Measurements from ENCODE around the gene NKD1.

NKD1 gene

DNA sequence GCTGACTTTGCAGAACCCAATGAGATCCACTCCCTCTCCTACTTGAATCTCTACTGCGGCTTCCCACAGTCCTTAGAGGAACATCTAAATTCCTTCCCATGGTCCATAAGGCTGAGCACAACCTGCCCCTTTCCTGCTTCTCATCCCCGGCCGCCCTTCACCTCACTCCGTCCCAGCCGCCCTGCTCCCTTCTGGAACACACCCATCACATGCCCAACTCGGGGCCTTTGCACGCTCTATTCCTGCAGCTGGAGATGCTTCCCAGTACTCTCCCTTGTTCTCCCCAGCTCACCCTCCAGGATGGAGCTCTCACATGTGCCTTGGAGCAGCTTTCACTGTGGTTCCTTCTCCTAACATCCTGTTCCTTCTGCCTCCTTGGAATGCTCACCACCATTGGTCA, 23.6 kb downstream of the NKD1 start:
- TF ChIP-seq SIN3A (IDR thresholded peaks at IDR 0.05; ENCODE audit: borderline replicate concordance, insufficient read depth, low read length): no peak
- no peak for TF ChIP-seq POLR2AphosphoS5 (IDR thresholded peaks at IDR 0.05; ENCODE audit: low read depth, low read length)
- TF ChIP-seq, protein P1, sequence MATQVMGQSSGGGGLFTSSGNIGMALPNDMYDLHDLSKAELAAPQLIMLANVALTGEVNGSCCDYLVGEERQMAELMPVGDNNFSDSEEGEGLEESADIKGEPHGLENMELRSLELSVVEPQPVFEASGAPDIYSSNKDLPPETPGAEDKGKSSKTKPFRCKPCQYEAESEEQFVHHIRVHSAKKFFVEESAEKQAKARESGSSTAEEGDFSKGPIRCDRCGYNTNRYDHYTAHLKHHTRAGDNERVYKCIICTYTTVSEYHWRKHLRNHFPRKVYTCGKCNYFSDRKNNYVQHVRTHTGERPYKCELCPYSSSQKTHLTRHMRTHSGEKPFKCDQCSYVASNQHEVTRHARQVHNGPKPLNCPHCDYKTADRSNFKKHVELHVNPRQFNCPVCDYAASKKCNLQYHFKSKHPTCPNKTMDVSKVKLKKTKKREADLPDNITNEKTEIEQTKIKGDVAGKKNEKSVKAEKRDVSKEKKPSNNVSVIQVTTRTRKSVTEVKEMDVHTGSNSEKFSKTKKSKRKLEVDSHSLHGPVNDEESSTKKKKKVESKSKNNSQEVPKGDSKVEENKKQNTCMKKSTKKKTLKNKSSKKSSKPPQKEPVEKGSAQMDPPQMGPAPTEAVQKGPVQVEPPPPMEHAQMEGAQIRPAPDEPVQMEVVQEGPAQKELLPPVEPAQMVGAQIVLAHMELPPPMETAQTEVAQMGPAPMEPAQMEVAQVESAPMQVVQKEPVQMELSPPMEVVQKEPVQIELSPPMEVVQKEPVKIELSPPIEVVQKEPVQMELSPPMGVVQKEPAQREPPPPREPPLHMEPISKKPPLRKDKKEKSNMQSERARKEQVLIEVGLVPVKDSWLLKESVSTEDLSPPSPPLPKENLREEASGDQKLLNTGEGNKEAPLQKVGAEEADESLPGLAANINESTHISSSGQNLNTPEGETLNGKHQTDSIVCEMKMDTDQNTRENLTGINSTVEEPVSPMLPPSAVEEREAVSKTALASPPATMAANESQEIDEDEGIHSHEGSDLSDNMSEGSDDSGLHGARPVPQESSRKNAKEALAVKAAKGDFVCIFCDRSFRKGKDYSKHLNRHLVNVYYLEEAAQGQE (IDR thresholded peaks at IDR 0.05; ENCODE audit: insufficient read depth in 1 of 2, low read depth in 2 of 2, low read length in 2 of 2): no peak
- no peak for TF ChIP-seq FOXP2 (optimal IDR thresholded peaks at IDR 0.05; ENCODE audit: borderline replicate concordance, extremely low read depth, extremely low read length, insufficient read depth)
- TF ChIP-seq TAF1 (IDR thresholded peaks at IDR 0.05; ENCODE audit: borderline replicate concordance, insufficient read depth, low read length): no peak

DNA sequence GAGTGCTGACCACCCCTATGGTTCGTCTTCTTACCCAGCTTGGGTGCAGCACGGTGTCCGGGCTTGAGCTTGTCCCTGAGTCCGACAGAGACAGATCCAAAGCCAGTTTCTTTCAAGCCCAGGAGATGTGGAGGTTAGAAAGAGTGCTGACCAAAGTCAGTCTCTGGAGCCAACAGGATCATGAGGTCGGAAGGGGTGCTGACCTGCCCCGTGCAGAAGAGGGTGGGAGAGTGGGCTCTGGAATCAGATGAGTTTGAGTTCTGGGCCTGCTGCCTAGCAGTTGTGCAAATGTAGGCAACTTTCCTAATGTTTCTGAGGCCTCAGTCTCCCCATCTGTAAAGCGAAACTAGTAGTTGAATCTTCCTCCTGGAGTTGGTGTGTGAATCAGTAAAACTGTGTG, 24.5 kb downstream of the NKD1 start:
- no peak for TF ChIP-seq POLR2AphosphoS5 (IDR thresholded peaks at IDR 0.05; ENCODE audit: low read depth, low read length)
- TF ChIP-seq, protein P1 (IDR thresholded peaks at IDR 0.05; ENCODE audit: insufficient read depth in 1 of 2, low read depth in 2 of 2, low read length in 2 of 2): no peak
- no peak for TF ChIP-seq FOXP2 (optimal IDR thresholded peaks at IDR 0.05; ENCODE audit: borderline replicate concordance, extremely low read depth, extremely low read length, insufficient read depth)
- no peak for TF ChIP-seq SIN3A (IDR thresholded peaks at IDR 0.05; ENCODE audit: borderline replicate concordance, insufficient read depth, low read length)
- TF ChIP-seq TAF1 (IDR thresholded peaks at IDR 0.05; ENCODE audit: borderline replicate concordance, insufficient read depth, low read length): no peak

DNA sequence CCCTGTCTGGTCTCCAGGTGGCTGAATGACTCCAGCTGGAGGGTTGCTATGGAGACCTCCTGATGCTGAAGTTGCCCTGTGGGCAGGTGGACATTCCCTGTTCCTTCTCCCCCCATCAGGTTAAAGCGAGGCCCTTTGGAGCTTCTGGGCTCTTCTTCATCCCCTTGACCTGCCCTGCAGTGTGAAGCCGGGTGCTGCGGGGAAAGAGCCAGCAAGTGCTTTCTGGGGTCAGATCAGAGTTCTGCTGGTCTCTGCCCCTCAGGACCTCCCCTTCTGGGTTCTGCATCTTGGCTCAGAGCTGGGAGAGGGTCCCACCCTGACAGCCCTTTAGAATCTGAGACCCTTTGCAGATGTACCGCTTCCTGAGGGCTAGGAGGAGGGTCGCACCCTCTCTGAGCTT, 25.1 kb downstream of the NKD1 start:
- TF ChIP-seq SIN3A (IDR thresholded peaks at IDR 0.05; ENCODE audit: borderline replicate concordance, insufficient read depth, low read length) (no peak), TAF1 (IDR thresholded peaks at IDR 0.05; ENCODE audit: borderline replicate concordance, insufficient read depth, low read length) (no peak), FOXP2 (optimal IDR thresholded peaks at IDR 0.05; ENCODE audit: borderline replicate concordance, extremely low read depth, extremely low read length, insufficient read depth) (no peak), POLR2AphosphoS5 (IDR thresholded peaks at IDR 0.05; ENCODE audit: low read depth, low read length) (no peak)
- TF ChIP-seq, protein P1 (IDR thresholded peaks at IDR 0.05; ENCODE audit: insufficient read depth in 1 of 2, low read depth in 2 of 2, low read length in 2 of 2): no peak

DNA sequence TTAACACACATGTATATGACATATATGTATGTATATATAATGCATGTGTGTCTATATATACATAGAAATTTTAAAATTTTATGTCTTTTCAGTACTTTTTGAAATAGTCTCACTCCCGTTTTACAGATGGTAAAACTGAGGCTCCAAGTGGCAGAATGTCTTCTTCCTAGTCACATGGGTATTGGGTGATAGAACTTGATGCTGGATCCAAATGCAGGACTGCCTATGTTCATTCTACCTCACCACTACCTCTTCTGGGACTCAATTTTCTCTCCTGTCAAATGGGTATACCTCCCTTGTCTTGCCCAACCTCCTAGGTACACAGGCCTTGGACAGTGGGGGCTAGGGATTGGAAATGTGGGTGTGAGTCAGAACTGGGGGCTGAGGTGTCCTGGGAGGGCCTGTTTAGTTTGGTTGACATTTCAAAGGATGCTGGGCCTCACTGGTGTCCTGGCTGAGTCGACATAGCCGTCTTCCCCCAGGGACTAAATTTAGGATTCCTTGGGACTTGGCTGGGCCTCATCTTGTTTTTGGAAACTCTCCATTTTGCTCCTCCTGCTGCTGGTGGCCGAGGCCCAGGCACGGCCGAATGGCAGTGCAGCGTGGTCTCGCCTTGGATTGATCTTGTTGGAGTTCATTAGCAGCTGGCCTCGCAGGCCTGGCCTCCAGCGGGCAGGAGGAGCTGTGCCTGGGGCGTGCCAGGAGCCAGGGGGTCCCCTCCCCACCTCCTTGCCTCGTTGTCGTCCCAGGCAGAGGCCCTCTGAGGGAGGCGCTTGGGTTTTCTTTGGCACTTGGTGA, 25.9 kb downstream of the NKD1 start:
- TF ChIP-seq SIN3A (IDR thresholded peaks at IDR 0.05; ENCODE audit: borderline replicate concordance, insufficient read depth, low read length): no peak
- TF ChIP-seq, protein P1 (IDR thresholded peaks at IDR 0.05; ENCODE audit: insufficient read depth in 1 of 2, low read depth in 2 of 2, low read length in 2 of 2): no peak
- no peak for TF ChIP-seq POLR2AphosphoS5 (IDR thresholded peaks at IDR 0.05; ENCODE audit: low read depth, low read length)
- no peak for TF ChIP-seq FOXP2 (optimal IDR thresholded peaks at IDR 0.05; ENCODE audit: borderline replicate concordance, extremely low read depth, extremely low read length, insufficient read depth)
- TF ChIP-seq TAF1 (IDR thresholded peaks at IDR 0.05; ENCODE audit: borderline replicate concordance, insufficient read depth, low read length): no peak
